MCF 10A (cell line): ENCODE measurements around the gene CILP2. TPM values are rescaled to one million over a fixed set of nuclear protein-coding genes. Genes with fewer than 3 reads are reported as not detected.
A peak's percentile ranks its signal among the peaks of the same experiment; 100 is the strongest.

Source experiments
- BruUV-seq: library from RNA; stranded (reverse); fragments of 400-500 nt; replicated peaks from 2 replicates; lab custom pipeline; 2021; lab: Mats Ljungman, UMichigan
- CTCF ChIA-PET: fragments of 300-600 bp; sonication (Branson Sonifier 250); formaldehyde crosslinking; extraction: SDS; loops from one replicate; lab custom pipeline; 2021; ENCODE audit warnings: antibody characterized with exemption, inconsistent platforms; lab: Yijun Ruan, JAX
- POLR2A ChIA-PET: fragments of 300-600, 350-650 bp; sonication (Branson Sonifier 250); formaldehyde crosslinking; extraction: SDS; loops from one replicate; lab custom pipeline; 2020; ENCODE audit warnings: antibody characterized with exemption, inconsistent platforms; lab: Yijun Ruan, JAX
- DNase-seq: peaks from one replicate; pipeline ENCODE4 v3.0.0-alpha.2; 2018; ENCODE audit not compliant: unreplicated experiment
- H3K27ac Mint-ChIP-seq: one replicate; pipeline ENCODE4 v1.8.0; 2022; ENCODE audit warnings: mild to moderate bottlenecking, low read depth, mixed read lengths; ENCODE audit not compliant: unreplicated experiment
- H3K27me3 Mint-ChIP-seq: one replicate; pipeline ENCODE4 v1.8.0; 2022; ENCODE audit warnings: mixed read lengths; ENCODE audit not compliant: insufficient read depth, unreplicated experiment
- H3K36me3 Mint-ChIP-seq: one replicate; pipeline ENCODE4 v1.8.0; 2022; ENCODE audit warnings: mild to moderate bottlenecking, moderate library complexity, mixed read lengths; ENCODE audit not compliant: insufficient read depth, unreplicated experiment
- H3K4me1 Mint-ChIP-seq: one replicate; pipeline ENCODE4 v1.8.0; 2022; ENCODE audit warnings: mixed read lengths; ENCODE audit not compliant: insufficient read depth, unreplicated experiment
- H3K4me3 Mint-ChIP-seq: one replicate; pipeline ENCODE4 v1.8.0; 2022; ENCODE audit warnings: mild to moderate bottlenecking, moderate library complexity, mixed read lengths; ENCODE audit not compliant: unreplicated experiment
- H3K9me3 Mint-ChIP-seq: one replicate; pipeline ENCODE4 v1.8.0; 2022; ENCODE audit warnings: mixed read lengths; ENCODE audit not compliant: unreplicated experiment
- CTCF ChIP-seq: fragments of 200-600 bp; IDR thresholded peaks from one replicate; pipeline ENCODE4 v1.8.0; 2022; ENCODE audit warnings: antibody characterized with exemption, mild to moderate bottlenecking; ENCODE audit not compliant: unreplicated experiment
- intact Hi-C: fragments of 100-400 bp; cut with micrococcal nuclease; formaldehyde crosslinking; loops from 2 replicates; pipeline ENCODE4 v1.14.1; 2022
- total RNA-seq: library from RNA; stranded (reverse); gene quantifications from 2 replicates; pipeline ENCODE4 v1.2.3, GENCODE V29; 2022

Gene CILP2
- total RNA-seq, 1 experiment from 2014 or later: 0.12 TPM

- TF ChIP-seq CTCF: no peak
- Mint-ChIP-seq H3K27ac (no peak overlapping the region), H3K4me1 (peaks cover 10% of the 10 kb centered on the region), H3K27me3 (no peaks in the 10 kb centered on the region), H3K36me3 (no peaks in the 10 kb centered on the region), H3K9me3 (no peaks in the 10 kb centered on the region), H3K4me3 (no peak overlapping the region)
- DNase-seq: peak; percentile 55
- ChIA-PET POLR2A (interaction anchor here (1.1 kb wide), 1 partner anchor 33 kb away, joined by 3 read pairs; no protein-coding TSS in a partner anchor), CTCF (interaction anchor here (0.6 kb wide), 1 partner anchor 22 kb away, joined by 3 read pairs; no protein-coding TSS in a partner anchor)
- BruUV-seq: no TSS peak
- intact Hi-C loops: no loop called here
Measured at GRCh38 chr19:19595171-19595701, 57.2 kb downstream of the CILP2 start.

Other genes starting within 250 kb of the CILP2 start
- 46.0 and 51.1 TPM in 2 replicates for gene SUGP1, start 217.8 kb upstream of the CILP2 start, total RNA-seq
- gene MAU2, start 217.4 kb upstream of the CILP2 start, total RNA-seq: 50.1 and 55.9 TPM in 2 replicates
- gene GATAD2A, start 132.6 kb upstream of the CILP2 start, total RNA-seq: 77.4 and 91.5 TPM in 2 replicates
- 4.8 and 6.6 TPM in 2 replicates for gene TSSK6, start 22.7 kb upstream of the CILP2 start, total RNA-seq
- gene NDUFA13, start 22.0 kb upstream of the CILP2 start, total RNA-seq: 354 and 393 TPM in 2 replicates
- gene YJEFN3, start 9.4 kb upstream of the CILP2 start, total RNA-seq: 11.9 and 21.7 TPM in 2 replicates
- 0.30 TPM in 1 of 2 replicates, not detected in the other for gene PBX4, start 80.4 kb downstream of the CILP2 start, total RNA-seq
- gene LPAR2, start 90.0 kb downstream of the CILP2 start, total RNA-seq: 15.5 and 17.4 TPM in 2 replicates
- 9.1 and 10.1 TPM in 2 replicates for gene GMIP, start 105.4 kb downstream of the CILP2 start, total RNA-seq
- 63.9 and 67.2 TPM in 2 replicates for gene ATP13A1, start 125.4 kb downstream of the CILP2 start, total RNA-seq
- gene ZNF101, start 130.6 kb downstream of the CILP2 start, total RNA-seq: 8.6 and 9.2 TPM in 2 replicates
- gene ZNF14, start 194.8 kb downstream of the CILP2 start, total RNA-seq: 3.5 and 3.9 TPM in 2 replicates